PC-3 (cell line): ENCODE results near the gene METTL24. TPM values are rescaled to one million over a fixed set of nuclear protein-coding genes. Genes with fewer than 3 reads are reported as not detected.
A peak's percentile ranks its signal among the peaks of the same experiment; 100 is the strongest.

Experiments used
- ATAC-seq: fragments of 200-7000 bp; cut with Tn5 transposase; 2 replicates; pipeline ENCODE4 v1.9.1; 2020; ENCODE audit warnings: mild to moderate bottlenecking, moderate library complexity
- BruUV-seq: library from RNA; stranded (reverse); fragments of 400-500 nt; replicated peaks from 2 replicates; lab custom pipeline; 2021; lab: Mats Ljungman, UMichigan
- CTCF ChIA-PET: fragments of 300-600 bp; sonication (Branson Sonifier 250); formaldehyde crosslinking; loops from one replicate; lab custom pipeline; 2022; ENCODE audit warnings: antibody characterized with exemption; lab: Charles Lee
- POLR2A ChIA-PET: fragments of 300-600 bp; sonication (Branson Sonifier 250); formaldehyde crosslinking; loops from one replicate; lab custom pipeline; 2022; ENCODE audit warnings: antibody characterized with exemption; ENCODE audit not compliant: unreplicated experiment; lab: Charles Lee
- DNase-seq: peaks from one replicate; pipeline ENCODE4 v3.0.0-alpha.2; 2015
- H2AFZ ChIP-seq: fragments of 300-600 bp; sonication (generic); 2 replicates; pipeline ENCODE4 v1.6.0; 2016; ENCODE audit warnings: antibody characterized with exemption, low read length
- H3F3A ChIP-seq: fragments of 300-600 bp; sonication (generic); one replicate; pipeline ENCODE4 v1.6.0; 2017; ENCODE audit warnings: antibody characterized with exemption, low read length, control low read depth, mild to moderate bottlenecking; ENCODE audit not compliant: unreplicated experiment
- H3K27ac ChIP-seq: fragments of 300-600 bp; sonication (generic); 2 replicates; pipeline ENCODE4 v1.5.1; 2016; ENCODE audit warnings: mild to moderate bottlenecking, low read length
- H3K27me3 ChIP-seq: fragments of 300-600 bp; sonication (generic); 2 replicates; pipeline ENCODE4 v1.6.1; 2016; ENCODE audit warnings: low read length, mixed read lengths
- H3K36me3 ChIP-seq: fragments of 300-600 bp; sonication (generic); 2 replicates; pipeline ENCODE4 v1.6.1; 2016; ENCODE audit warnings: low read depth, mixed run types, low read length, mixed read lengths
- H3K4me1 ChIP-seq: fragments of 300-600 bp; sonication (generic); 2 replicates; pipeline ENCODE4 v1.5.1; 2016; ENCODE audit warnings: low read length; ENCODE audit not compliant: insufficient read depth
- H3K4me2 ChIP-seq: fragments of 300-600 bp; sonication (generic); 2 replicates; pipeline ENCODE4 v1.6.0; 2016; ENCODE audit warnings: low read length
- H3K4me3 ChIP-seq: fragments of 300-600 bp; sonication (generic); 2 replicates; pipeline ENCODE4 v1.5.1; 2016; ENCODE audit warnings: mild to moderate bottlenecking, low read length, mixed read lengths
- H3K79me2 ChIP-seq: fragments of 300-600 bp; sonication (generic); 2 replicates; pipeline ENCODE4 v1.6.1; 2017; ENCODE audit warnings: low read length, mixed read lengths
- H3K9ac ChIP-seq: fragments of 300-600 bp; sonication (generic); 2 replicates; pipeline ENCODE4 v1.6.0; 2016; ENCODE audit warnings: mild to moderate bottlenecking, low read length
- H3K9me2 ChIP-seq: fragments of 300-600 bp; sonication (generic); replicated peaks from 2 replicates; pipeline ENCODE4 v1.6.1; 2016; ENCODE audit warnings: mixed run types, low read length, mixed read lengths
- H3K9me3 ChIP-seq: fragments of 300-600 bp; sonication (generic); 2 replicates; pipeline ENCODE4 v1.6.1; 2016; ENCODE audit warnings: low read length, mixed read lengths
- H4K20me1 ChIP-seq: fragments of 300-600 bp; sonication (generic); 2 replicates; pipeline ENCODE4 v1.6.1; 2016; ENCODE audit warnings: low read length, mixed read lengths
- CTCF ChIP-seq: fragments of 300-600 bp; sonication (generic); conservative IDR thresholded peaks from 2 replicates; pipeline ENCODE4 v1.5.1; 2017; ENCODE audit warnings: antibody characterized with exemption, low read depth, mild to moderate bottlenecking, low read length
- EZH2 ChIP-seq: fragments of 300-600 bp; sonication (generic); IDR thresholded peaks from one replicate; pipeline ENCODE4 v1.6.1; 2017; ENCODE audit warnings: antibody characterized with exemption, mild to moderate bottlenecking, low read length; ENCODE audit not compliant: unreplicated experiment
- EZH2phosphoT487 ChIP-seq: fragments of 300-600 bp; sonication (generic); IDR thresholded peaks from 2 replicates; pipeline ENCODE4 v1.6.1; 2018; ENCODE audit warnings: mild to moderate bottlenecking, antibody characterized with exemption, low read length, borderline replicate concordance
- intact Hi-C: fragments of 100-400 bp; cut with micrococcal nuclease; formaldehyde crosslinking; loops from 2 replicates; pipeline ENCODE4 v1.9.0; 2023
- total RNA-seq: library from RNA; depleted of rRNA; stranded (reverse); fragments of >200 nt; gene quantifications from 2 replicates; pipeline ENCODE4 v1.2.3, GENCODE V29; 2014

The METTL24 gene
- total RNA-seq, 1 experiment from 2014 or later = not detected

- TF ChIP-seq EZH2phosphoT487 (no peak), CTCF (no peak)
- no peaks in the 10 kb centered on the region for H4K20me1 ChIP-seq
- H3K9ac ChIP-seq = no peak overlapping the region
- no peak for ATAC-seq
- no peaks in the 10 kb centered on the region for H3K27me3 ChIP-seq
- no peaks in the 10 kb centered on the region for H3K9me2 ChIP-seq
- no peak overlapping the region for H3K27ac ChIP-seq
- BruUV-seq = no TSS peak
- CTCF ChIA-PET = no interaction called here
- no peak overlapping the region for H3K4me2 ChIP-seq
- no peak for DNase-seq
- H3F3A ChIP-seq = no peaks in the 10 kb centered on the region
- intact Hi-C loops = no loop called here
- POLR2A ChIA-PET = no interaction called here
- H3K9me3 ChIP-seq = no peaks in the 10 kb centered on the region
- H3K79me2 ChIP-seq = no peaks in the 10 kb centered on the region
- H3K4me3 ChIP-seq = no peak overlapping the region
- H2AFZ ChIP-seq = no peak overlapping the region
- peaks cover 10% of the 10 kb centered on the region for H3K4me1 ChIP-seq
- H3K36me3 ChIP-seq = no peaks in the 10 kb centered on the region
Observed at GRCh38 chr6:110331390-110331789, 26.8 kb downstream of the METTL24 start.

GRCh38 chr6:110329714-110330436, 28.3 kb downstream of the METTL24 start:
- Histone ChIP-seq H3K9me3 (no peaks in the 10 kb centered on the region), H3K4me3 (peak overlapping the region; percentile 66), H3K79me2 (no peaks in the 10 kb centered on the region), H4K20me1 (no peaks in the 10 kb centered on the region), H2AFZ (peak overlapping the region; percentile 79), H3K4me2 (peak overlapping the region; percentile 93), H3K27me3 (no peaks in the 10 kb centered on the region), H3K27ac (no peak overlapping the region), H3K36me3 (no peaks in the 10 kb centered on the region), H3K4me1 (peaks cover 16% of the 10 kb centered on the region), H3F3A (no peaks in the 10 kb centered on the region), H3K9ac (no peak overlapping the region), H3K9me2 (no peaks in the 10 kb centered on the region)
- no TSS peak for BruUV-seq
- ATAC-seq (peak; percentile 87), DNase-seq (peak; percentile 52)
- ChIA-PET POLR2A (no interaction called here), CTCF (no interaction called here)
- TF ChIP-seq EZH2 (no peak), EZH2phosphoT487 (no peak), CTCF (no peak)
- intact Hi-C loops = no loop called here

GRCh38 chr6:110329348-110329713, 28.8 kb downstream of the METTL24 start:
- Histone ChIP-seq H3K4me3 (peak overlapping the region; percentile 66), H3K36me3 (no peaks in the 10 kb centered on the region), H4K20me1 (no peaks in the 10 kb centered on the region), H3K4me2 (peak overlapping the region; percentile 93), H3K9ac (no peak overlapping the region), H3K9me2 (no peaks in the 10 kb centered on the region), H3K4me1 (peaks cover 16% of the 10 kb centered on the region), H2AFZ (peak overlapping the region; percentile 79), H3K9me3 (no peaks in the 10 kb centered on the region), H3K79me2 (no peaks in the 10 kb centered on the region), H3K27me3 (no peaks in the 10 kb centered on the region), H3K27ac (no peak overlapping the region), H3F3A (no peaks in the 10 kb centered on the region)
- ChIA-PET CTCF (no interaction called here), POLR2A (no interaction called here)
- ATAC-seq (peak; percentile 71), DNase-seq (no peak)
- TF ChIP-seq EZH2phosphoT487 (no peak), EZH2 (no peak), CTCF (no peak)
- intact Hi-C loops = no loop called here
- no TSS peak for BruUV-seq
